B cell (primary cell): ENCODE data around the gene RNF187.

Experiments
- EZH2 ChIP-seq: IDR thresholded peaks from 2 replicates; pipeline ENCODE4 v1.6.1; 2012; ENCODE audit warnings: borderline replicate concordance, low read depth, mild to moderate bottlenecking, moderate library complexity, low read length; ENCODE audit not compliant: insufficient read depth, poor library complexity, severe bottlenecking
- TF ChIP-seq, protein P1 (sequence below): fragments of 200-600 bp; IDR thresholded peaks from one replicate; pipeline ENCODE4 v1.8.0; 2022; ENCODE audit warnings: antibody characterized with exemption, mild to moderate bottlenecking

DNA sequence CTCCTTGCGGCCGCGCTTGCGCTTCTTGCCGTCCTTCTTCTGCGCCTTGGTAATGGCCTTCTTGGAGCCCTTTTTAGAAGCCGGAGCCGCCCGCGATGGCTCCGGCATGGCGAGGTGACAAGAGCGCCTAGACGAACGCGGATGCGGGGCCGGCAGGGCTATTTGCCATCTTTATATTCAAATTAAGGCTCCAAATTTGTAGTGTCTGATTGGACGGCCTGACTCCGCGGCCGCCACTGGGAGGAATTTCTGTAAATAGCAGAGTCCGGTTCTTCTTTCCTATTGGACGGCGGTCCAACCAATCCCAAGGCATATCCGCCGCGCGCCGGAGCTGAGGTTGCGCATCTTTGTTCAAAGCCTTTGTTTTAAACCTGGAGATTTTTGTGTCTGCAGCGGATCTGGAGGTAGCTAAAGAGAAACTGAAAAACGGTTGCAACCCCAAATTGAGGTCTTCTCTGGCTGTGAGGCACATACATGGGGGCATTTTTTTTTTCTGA lies 22.6 kb upstream of the RNF187 start:
- TF ChIP-seq, protein P1, sequence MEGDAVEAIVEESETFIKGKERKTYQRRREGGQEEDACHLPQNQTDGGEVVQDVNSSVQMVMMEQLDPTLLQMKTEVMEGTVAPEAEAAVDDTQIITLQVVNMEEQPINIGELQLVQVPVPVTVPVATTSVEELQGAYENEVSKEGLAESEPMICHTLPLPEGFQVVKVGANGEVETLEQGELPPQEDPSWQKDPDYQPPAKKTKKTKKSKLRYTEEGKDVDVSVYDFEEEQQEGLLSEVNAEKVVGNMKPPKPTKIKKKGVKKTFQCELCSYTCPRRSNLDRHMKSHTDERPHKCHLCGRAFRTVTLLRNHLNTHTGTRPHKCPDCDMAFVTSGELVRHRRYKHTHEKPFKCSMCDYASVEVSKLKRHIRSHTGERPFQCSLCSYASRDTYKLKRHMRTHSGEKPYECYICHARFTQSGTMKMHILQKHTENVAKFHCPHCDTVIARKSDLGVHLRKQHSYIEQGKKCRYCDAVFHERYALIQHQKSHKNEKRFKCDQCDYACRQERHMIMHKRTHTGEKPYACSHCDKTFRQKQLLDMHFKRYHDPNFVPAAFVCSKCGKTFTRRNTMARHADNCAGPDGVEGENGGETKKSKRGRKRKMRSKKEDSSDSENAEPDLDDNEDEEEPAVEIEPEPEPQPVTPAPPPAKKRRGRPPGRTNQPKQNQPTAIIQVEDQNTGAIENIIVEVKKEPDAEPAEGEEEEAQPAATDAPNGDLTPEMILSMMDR: no peak
- no peak for TF ChIP-seq EZH2
